Right lobe of liver (tissue), 6 donors: ENCODE measurements around the gene PCED1A. TPM values are rescaled to one million over a fixed set of nuclear protein-coding genes. Genes with fewer than 3 reads are reported as not detected.
A peak's percentile ranks its signal among the peaks of the same experiment; 100 is the strongest.

Experiments used
- ATAC-seq, 4 donors: fragments of 200-7000 bp; cut with Tn5 transposase; one replicate each; pipeline ENCODE4 v1.9.1; 2020; ENCODE audit warnings: mild to moderate bottlenecking in 4 of 4, moderate library complexity in 4 of 4
- DNase-seq, 3 donors: peaks; one replicate each; pipeline ENCODE4 v3.0.0-alpha.2; 2020
- H3K27ac ChIP-seq, 3 donors: fragments of 200-600 bp; one replicate each; pipeline ENCODE4 v1.8.0; 2022
- H3K27me3 ChIP-seq, 2 donors: fragments of 200-600 bp; one replicate each; pipeline ENCODE4 v1.8.0; 2022
- H3K36me3 ChIP-seq, 4 donors: fragments of 200-600 bp; sonication (generic) in 1 of 4; one replicate each; pipeline versions ENCODE4 v1.5.1 to v1.8.0; 2017 to 2022; ENCODE audit warnings: control low read depth in 1 of 4
- H3K4me1 ChIP-seq, 4 donors: fragments of 200-600 bp; sonication (generic) in 1 of 4; one replicate each; pipeline versions ENCODE4 v1.5.1 to v1.8.0; 2017 to 2022; ENCODE audit warnings: control low read depth in 1 of 4
- H3K4me3 ChIP-seq, 3 donors: fragments of 200-600 bp; one replicate each; pipeline ENCODE4 v1.8.0; 2022
- H3K9me3 ChIP-seq, 4 donors: fragments of 200-600 bp; sonication (generic) in 1 of 4; one replicate each; pipeline versions ENCODE4 v1.5.1 to v1.8.0; 2017 to 2022; ENCODE audit warnings: control low read depth in 1 of 4
- POLR2A ChIP-seq: fragments of 450-650 bp; IDR thresholded peaks from one replicate; pipeline ENCODE4 v1.6.1; 2017; ENCODE audit warnings: antibody characterized with exemption, mild to moderate bottlenecking
- WGBS: methylation state at CpG from one replicate; pipeline ENCODE4 v1.1.6; 2018; ENCODE audit warnings: low coverage, low lambda C conversion rate; ENCODE audit not compliant: insufficient coverage; ENCODE audit errors: missing lambda C conversion rate; 5-methylcytosine and 5-hydroxymethylcytosine counted together
- intact Hi-C, 2 donors: fragments of 100-400 bp; cut with DNase I; formaldehyde crosslinking; loops; one replicate each; pipeline versions ENCODE4 v1.11.2 to v1.14.1; 2022
- total RNA-seq, 6 experiments: library from RNA; depleted of rRNA in 2 of 6; stranded (reverse); fragments of >200 nt in 2 of 6; fragmentation: NEBNext Ultra II Directional in 3 of 6; extraction: Animal tissue kit (Norgen Biotek cat#: 25700) in 3 of 6; gene quantifications; one replicate each; pipeline versions ENCODE4 v1.1.0 to v1.2.4, GENCODE V29; 2016 to 2023
- TF ChIP-seq, protein P1 (sequence below), 4 donors: fragments of 200-600 bp in 3 of 4; fragments of 450-650 bp in 1 of 4; IDR thresholded peaks; one replicate each; pipeline versions ENCODE4 v1.5.1 to v1.8.0; 2016 to 2022; ENCODE audit warnings: antibody characterized with exemption in 4 of 4, mild to moderate bottlenecking in 2 of 4
- donor health status: DM: no; HTN: yes; CAD: no.
- donor health status: DM: no; HTN: no; CAD: no.
- donor health status: DM: no; HTN: no; CAD: no.
- donor health status: DM: no; HTN: yes; CAD: no.
- donor health status: DM: no; HTN: yes; CAD: no.

The PCED1A gene
- total RNA-seq, 6 experiments from 2014 or later: 9.6 to 22.2 (median 18.6) TPM

DNA sequence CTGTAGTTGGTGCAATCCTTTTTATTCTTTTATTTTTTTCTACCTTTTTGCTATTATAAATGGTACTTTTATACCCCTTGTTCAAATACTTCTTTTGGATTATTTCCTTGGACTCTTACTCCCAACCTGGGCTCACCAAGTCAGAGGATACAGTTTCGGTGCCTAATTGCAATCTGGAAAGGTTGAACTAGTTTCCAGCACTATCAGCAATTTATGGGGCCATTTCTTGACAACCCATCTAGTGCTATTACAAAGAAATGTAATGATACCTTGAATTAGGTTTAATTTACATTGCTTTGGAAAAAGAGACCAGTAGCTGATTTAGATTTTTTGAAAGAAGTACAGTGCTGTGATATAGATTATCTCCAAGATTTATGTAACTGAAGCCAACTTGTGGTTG, 38.1 kb upstream of the PCED1A start:
- intact Hi-C loops: no loop called here
- no peak for DNase-seq
- Histone ChIP-seq H3K27ac (no peak overlapping the region), H3K4me3 (no peak overlapping the region), H3K36me3 (no peaks in the 10 kb centered on the region), H3K27me3 (no peaks in the 10 kb centered on the region), H3K4me1 (peaks cover 0 to 6% (median 0%) of the 10 kb centered on the region in 4 donors), H3K9me3 (no peaks in the 10 kb centered on the region)
- ATAC-seq: no peak
- no peak for TF ChIP-seq POLR2A
- TF ChIP-seq, protein P1, sequence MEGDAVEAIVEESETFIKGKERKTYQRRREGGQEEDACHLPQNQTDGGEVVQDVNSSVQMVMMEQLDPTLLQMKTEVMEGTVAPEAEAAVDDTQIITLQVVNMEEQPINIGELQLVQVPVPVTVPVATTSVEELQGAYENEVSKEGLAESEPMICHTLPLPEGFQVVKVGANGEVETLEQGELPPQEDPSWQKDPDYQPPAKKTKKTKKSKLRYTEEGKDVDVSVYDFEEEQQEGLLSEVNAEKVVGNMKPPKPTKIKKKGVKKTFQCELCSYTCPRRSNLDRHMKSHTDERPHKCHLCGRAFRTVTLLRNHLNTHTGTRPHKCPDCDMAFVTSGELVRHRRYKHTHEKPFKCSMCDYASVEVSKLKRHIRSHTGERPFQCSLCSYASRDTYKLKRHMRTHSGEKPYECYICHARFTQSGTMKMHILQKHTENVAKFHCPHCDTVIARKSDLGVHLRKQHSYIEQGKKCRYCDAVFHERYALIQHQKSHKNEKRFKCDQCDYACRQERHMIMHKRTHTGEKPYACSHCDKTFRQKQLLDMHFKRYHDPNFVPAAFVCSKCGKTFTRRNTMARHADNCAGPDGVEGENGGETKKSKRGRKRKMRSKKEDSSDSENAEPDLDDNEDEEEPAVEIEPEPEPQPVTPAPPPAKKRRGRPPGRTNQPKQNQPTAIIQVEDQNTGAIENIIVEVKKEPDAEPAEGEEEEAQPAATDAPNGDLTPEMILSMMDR (IDR thresholded peaks at IDR 0.05): no peak
- 100% methylated on average over 1 of the region's 1 CpG for WGBS

DNA sequence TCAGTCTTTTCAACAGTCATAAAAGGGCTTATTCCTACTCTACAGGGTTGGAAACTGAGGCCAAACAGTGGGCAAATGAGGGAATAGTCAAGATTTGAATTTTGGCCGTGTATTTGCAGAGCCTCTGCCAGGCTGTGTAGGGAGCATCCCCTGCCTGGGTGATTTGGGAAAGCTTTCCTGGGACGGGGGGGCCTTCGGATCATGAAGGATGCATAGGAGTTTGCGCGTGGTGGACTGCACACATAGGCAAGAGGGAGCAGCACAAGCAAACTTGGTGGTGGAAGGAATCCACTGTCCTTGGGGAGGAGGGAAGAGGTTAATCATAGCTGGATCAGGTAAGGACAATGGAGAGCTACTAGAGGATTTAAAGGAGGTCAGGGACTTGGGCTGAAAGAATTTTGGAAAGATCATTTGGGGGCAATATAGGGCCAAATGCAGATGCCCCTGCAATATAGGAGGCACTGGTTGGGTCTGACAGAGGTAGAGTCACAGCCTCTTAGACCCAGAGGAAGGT, 35.3 kb upstream of the PCED1A start:
- H3K9me3 ChIP-seq: no peaks in the 10 kb centered on the region
- no peaks in the 10 kb centered on the region for H3K27me3 ChIP-seq
- 88% methylated on average over 4 of the region's 5 CpGs for WGBS
- no peak overlapping the region for H3K27ac ChIP-seq
- intact Hi-C loops: no loop called here
- ATAC-seq (no peak), DNase-seq (no peak)
- peaks cover 0 to 18% (median 0%) of the 10 kb centered on the region in 4 donors for H3K4me1 ChIP-seq
- H3K36me3 ChIP-seq: no peaks in the 10 kb centered on the region
- no peak for TF ChIP-seq POLR2A
- TF ChIP-seq, protein P1 (IDR thresholded peaks at IDR 0.05): no peak
- no peak overlapping the region for H3K4me3 ChIP-seq

DNA sequence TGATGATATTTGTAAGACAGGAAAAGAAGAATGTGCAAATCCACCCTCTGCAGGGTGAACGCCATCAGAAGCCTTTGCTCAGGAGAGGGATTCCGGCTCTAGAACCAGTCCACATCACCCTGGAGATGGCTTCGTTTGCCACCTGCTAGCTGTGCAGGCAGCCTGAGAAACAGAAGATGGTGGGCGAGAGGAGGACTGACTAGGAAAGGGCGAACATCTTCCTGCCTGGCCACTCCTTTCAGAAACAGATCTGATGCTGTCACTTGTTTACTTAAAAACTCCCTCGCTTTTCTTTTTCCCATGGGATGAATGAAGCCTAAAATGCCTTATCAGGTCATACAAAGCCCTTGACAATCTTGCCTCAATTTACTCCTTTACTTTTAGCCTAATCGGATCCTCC, 34.0 kb upstream of the PCED1A start:
- peaks cover 0 to 18% (median 0%) of the 10 kb centered on the region in 4 donors for H3K4me1 ChIP-seq
- DNase-seq: no peak
- ATAC-seq: no peak
- no peaks in the 10 kb centered on the region for H3K9me3 ChIP-seq
- no peaks in the 10 kb centered on the region for H3K36me3 ChIP-seq
- peak overlapping the region; percentile 93 to 96 (median 96) for H3K4me3 ChIP-seq
- intact Hi-C loops: no loop called here
- no peak overlapping the region for H3K27ac ChIP-seq
- H3K27me3 ChIP-seq: no peaks in the 10 kb centered on the region
- TF ChIP-seq, protein P1 (IDR thresholded peaks at IDR 0.05): no peak
- no peak for TF ChIP-seq POLR2A
- WGBS: 25% methylated on average over 4 of the region's 7 CpGs

DNA sequence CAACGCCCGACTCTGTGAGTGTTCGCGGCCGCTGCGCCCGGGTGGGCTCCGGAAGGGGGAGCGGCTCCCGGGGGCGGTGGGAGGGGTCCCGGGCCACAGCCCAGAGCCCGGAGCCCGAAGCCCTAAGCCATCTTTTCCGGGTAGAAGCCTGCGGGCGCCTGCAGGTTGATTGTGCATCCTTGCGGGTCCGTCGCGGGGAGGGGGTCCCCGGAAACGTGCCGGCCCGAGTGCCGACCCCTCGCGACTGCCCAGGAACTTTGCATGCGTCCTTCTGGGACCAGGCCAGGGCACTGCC, 33.2 kb upstream of the PCED1A start:
- peaks cover 0 to 18% (median 0%) of the 10 kb centered on the region in 4 donors for H3K4me1 ChIP-seq
- TF ChIP-seq, protein P1 (IDR thresholded peaks at IDR 0.05): no peak
- no peak for TF ChIP-seq POLR2A
- ATAC-seq (peak in 1 of 4 donors; percentile 36), DNase-seq (peak in 2 of 3 donors; percentile 68 to 73)
- no peaks in the 10 kb centered on the region for H3K27me3 ChIP-seq
- intact Hi-C loops: no loop called here
- WGBS: 0% methylated on average over 8 of the region's 29 CpGs
- H3K27ac ChIP-seq: peak overlapping the region; percentile 53 to 81 (median 59)
- no peaks in the 10 kb centered on the region for H3K36me3 ChIP-seq
- H3K4me3 ChIP-seq: peak overlapping the region; percentile 93 to 96 (median 96)
- no peaks in the 10 kb centered on the region for H3K9me3 ChIP-seq
